Measurements from ENCODE around the gene FBXL7. TPM values are rescaled to one million over a fixed set of nuclear protein-coding genes. Genes with fewer than 3 reads are reported as not detected.

Gene FBXL7
- total and polyA plus RNA-seq, 2 of the 8 experiments (the other 6 are each of a cell fraction or from before 2014, with no cell fraction given): 17.7 to 17.8 TPM

GRCh38 chr5:15951550-15951949, 451.6 kb downstream of the FBXL7 start (continued):
- no peak for TF ChIP-seq CBX8 (IDR thresholded peaks at IDR 0.05; ENCODE audit: borderline replicate concordance, low read depth, low read length)
- no peak for TF ChIP-seq FOSL1 (IDR thresholded peaks at IDR 0.05; ENCODE audit: insufficient read depth, low read depth, low read length)
- TF ChIP-seq SP4 (IDR thresholded peaks at IDR 0.05; ENCODE audit: low read length): no peak
- TF ChIP-seq, protein P1, sequence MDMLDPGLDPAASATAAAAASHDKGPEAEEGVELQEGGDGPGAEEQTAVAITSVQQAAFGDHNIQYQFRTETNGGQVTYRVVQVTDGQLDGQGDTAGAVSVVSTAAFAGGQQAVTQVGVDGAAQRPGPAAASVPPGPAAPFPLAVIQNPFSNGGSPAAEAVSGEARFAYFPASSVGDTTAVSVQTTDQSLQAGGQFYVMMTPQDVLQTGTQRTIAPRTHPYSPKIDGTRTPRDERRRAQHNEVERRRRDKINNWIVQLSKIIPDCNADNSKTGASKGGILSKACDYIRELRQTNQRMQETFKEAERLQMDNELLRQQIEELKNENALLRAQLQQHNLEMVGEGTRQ (IDR thresholded peaks at IDR 0.05; ENCODE audit: low read length): no peak
- no peak for TF ChIP-seq TCF12 (IDR thresholded peaks at IDR 0.05; ENCODE audit: low read depth, low read length)

Measured in H1 (cell line).